Hepatocyte (in vitro differentiated cells): ENCODE measurements around the gene OR14A2.

Experiments
- EZH2 ChIP-seq: fragments of 200-600 bp; sonication (generic); IDR thresholded peaks from 2 replicates; pipeline ENCODE4 v1.6.1; 2016; ENCODE audit warnings: antibody characterized with exemption, mild to moderate bottlenecking, borderline replicate concordance
- EZH2phosphoT487 ChIP-seq: fragments of 200-600 bp; sonication (generic); IDR thresholded peaks from one replicate; pipeline ENCODE4 v1.6.1; 2018; ENCODE audit warnings: antibody characterized with exemption, mild to moderate bottlenecking, low read depth, moderate library complexity; ENCODE audit not compliant: unreplicated experiment, severe bottlenecking
- TF ChIP-seq, protein P1 (sequence below): fragments of 200-600 bp; sonication (generic); IDR thresholded peaks from 2 replicates; pipeline ENCODE4 v1.5.1; 2016; ENCODE audit warnings: antibody characterized with exemption, mild to moderate bottlenecking; ENCODE audit not compliant: poor library complexity

DNA sequence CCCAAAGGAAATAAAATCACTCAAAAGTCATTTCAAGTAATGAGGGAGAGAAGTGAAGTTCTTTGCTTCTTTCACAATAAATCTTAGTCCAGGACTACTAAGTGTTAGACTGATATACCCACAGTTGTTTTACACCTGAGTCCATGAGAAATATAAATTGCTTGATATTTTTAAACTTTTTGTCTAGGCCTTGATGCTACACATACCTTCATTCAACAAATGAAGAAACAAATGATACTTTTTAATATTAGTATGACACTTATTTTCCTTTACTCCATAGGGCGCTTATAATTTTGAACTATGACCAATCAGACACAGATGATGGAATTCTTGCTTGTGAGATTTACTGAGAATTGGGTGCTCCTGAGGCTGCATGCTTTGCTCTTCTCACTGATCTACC is 9.6 kb downstream of the OR14A2 start, which contains the start of gene OR14K1:
- TF ChIP-seq, protein P1, sequence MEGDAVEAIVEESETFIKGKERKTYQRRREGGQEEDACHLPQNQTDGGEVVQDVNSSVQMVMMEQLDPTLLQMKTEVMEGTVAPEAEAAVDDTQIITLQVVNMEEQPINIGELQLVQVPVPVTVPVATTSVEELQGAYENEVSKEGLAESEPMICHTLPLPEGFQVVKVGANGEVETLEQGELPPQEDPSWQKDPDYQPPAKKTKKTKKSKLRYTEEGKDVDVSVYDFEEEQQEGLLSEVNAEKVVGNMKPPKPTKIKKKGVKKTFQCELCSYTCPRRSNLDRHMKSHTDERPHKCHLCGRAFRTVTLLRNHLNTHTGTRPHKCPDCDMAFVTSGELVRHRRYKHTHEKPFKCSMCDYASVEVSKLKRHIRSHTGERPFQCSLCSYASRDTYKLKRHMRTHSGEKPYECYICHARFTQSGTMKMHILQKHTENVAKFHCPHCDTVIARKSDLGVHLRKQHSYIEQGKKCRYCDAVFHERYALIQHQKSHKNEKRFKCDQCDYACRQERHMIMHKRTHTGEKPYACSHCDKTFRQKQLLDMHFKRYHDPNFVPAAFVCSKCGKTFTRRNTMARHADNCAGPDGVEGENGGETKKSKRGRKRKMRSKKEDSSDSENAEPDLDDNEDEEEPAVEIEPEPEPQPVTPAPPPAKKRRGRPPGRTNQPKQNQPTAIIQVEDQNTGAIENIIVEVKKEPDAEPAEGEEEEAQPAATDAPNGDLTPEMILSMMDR = no peak
- TF ChIP-seq EZH2 (no peak), EZH2phosphoT487 (no peak)
